Hepatocyte (in vitro differentiated cells): ENCODE data around the gene SFXN1. TPM values are rescaled to one million over a fixed set of nuclear protein-coding genes. Genes with fewer than 3 reads are reported as not detected.

Source experiments
- DNase-seq: peaks from one replicate; pipeline ENCODE4 v3.0.0-alpha.2; 2016; ENCODE audit warnings: low spot score
- H2AFZ ChIP-seq: fragments of 200-600 bp; sonication (generic); 2 replicates; pipeline ENCODE4 v1.6.0; 2016; ENCODE audit warnings: antibody characterized with exemption, mild to moderate bottlenecking
- H3K27ac ChIP-seq: fragments of 200-600 bp; sonication (generic); 2 replicates; pipeline ENCODE4 v1.5.1; 2016; ENCODE audit warnings: mild to moderate bottlenecking
- H3K27me3 ChIP-seq: fragments of 200-600 bp; sonication (generic); 2 replicates; pipeline ENCODE4 v1.6.1; 2016
- H3K36me3 ChIP-seq: fragments of 200-600 bp; sonication (generic); replicated peaks from 2 replicates; pipeline ENCODE4 v1.5.1; 2016; ENCODE audit warnings: low read depth; ENCODE audit not compliant: insufficient read depth
- H3K4me1 ChIP-seq: fragments of 200-600 bp; sonication (generic); 2 replicates; pipeline ENCODE4 v1.5.1; 2016; ENCODE audit warnings: mild to moderate bottlenecking, moderate library complexity; ENCODE audit not compliant: insufficient read depth
- H3K4me2 ChIP-seq: fragments of 200-600 bp; sonication (generic); 2 replicates; pipeline ENCODE4 v1.6.0; 2016
- H3K4me3 ChIP-seq: fragments of 200-600 bp; sonication (generic); 2 replicates; pipeline ENCODE4 v1.5.1; 2016; ENCODE audit warnings: mild to moderate bottlenecking
- H3K79me2 ChIP-seq: fragments of 200-600 bp; sonication (generic); 2 replicates; pipeline ENCODE4 v1.6.0; 2017; ENCODE audit warnings: mild to moderate bottlenecking
- H3K9me2 ChIP-seq: fragments of 200-600 bp; sonication (generic); replicated peaks from 2 replicates; pipeline ENCODE4 v1.6.0; 2017; ENCODE audit warnings: mild to moderate bottlenecking; ENCODE audit not compliant: insufficient read depth
- H3K9me3 ChIP-seq: fragments of 200-600 bp; sonication (generic); 2 replicates; pipeline ENCODE4 v1.5.1; 2016; ENCODE audit warnings: low read depth, mild to moderate bottlenecking
- H4K20me1 ChIP-seq: fragments of 200-600 bp; sonication (generic); 2 replicates; pipeline ENCODE4 v1.6.0; 2016; ENCODE audit warnings: mild to moderate bottlenecking; ENCODE audit not compliant: insufficient read depth, poor library complexity, severe bottlenecking
- CTCF ChIP-seq: fragments of 200-600 bp; sonication (generic); IDR thresholded peaks from 2 replicates; pipeline ENCODE4 v1.5.1; 2016; ENCODE audit warnings: antibody characterized with exemption, mild to moderate bottlenecking; ENCODE audit not compliant: poor library complexity
- EZH2 ChIP-seq: fragments of 200-600 bp; sonication (generic); IDR thresholded peaks from 2 replicates; pipeline ENCODE4 v1.6.1; 2016; ENCODE audit warnings: antibody characterized with exemption, mild to moderate bottlenecking, borderline replicate concordance
- EZH2phosphoT487 ChIP-seq: fragments of 200-600 bp; sonication (generic); IDR thresholded peaks from one replicate; pipeline ENCODE4 v1.6.1; 2018; ENCODE audit warnings: antibody characterized with exemption, mild to moderate bottlenecking, low read depth, moderate library complexity; ENCODE audit not compliant: unreplicated experiment, severe bottlenecking
- WGBS: methylation state at CpG from one replicate; pipeline ENCODE4 v1.1.6; 2016; ENCODE audit warnings: low lambda C conversion rate; ENCODE audit errors: missing lambda C conversion rate; 5-methylcytosine and 5-hydroxymethylcytosine counted together
- polyA plus RNA-seq: library from polyadenylated mRNA; unstranded; fragments of >200 nt; fragmentation: Nextera tagmentation; extraction: Ambion mirVana; gene quantifications from 2 replicates; pipeline ENCODE4 v1.2.1, GENCODE V29; 2016
- total RNA-seq: library from RNA; depleted of rRNA; stranded (reverse); fragments of >200 nt; gene quantifications from 2 replicates; pipeline ENCODE4 v1.2.3, GENCODE V29; 2014

SFXN1 gene
- total and polyA plus RNA-seq, 2 experiments from 2014 or later, result 57.0 to 110 TPM

- H3K9me3 ChIP-seq, result no peaks in the 10 kb centered on the region
- H3K4me2 ChIP-seq, result no peak overlapping the region
- no peak overlapping the region for H3K4me3 ChIP-seq
- H3K27ac ChIP-seq, result no peak overlapping the region
- no peaks in the 10 kb centered on the region for H3K4me1 ChIP-seq
- H3K9me2 ChIP-seq, result no peaks in the 10 kb centered on the region
- WGBS, result 97% methylated on average over 4 of the region's 4 CpGs
- no peak for DNase-seq
- no peaks in the 10 kb centered on the region for H3K79me2 ChIP-seq
- no peak for TF ChIP-seq CTCF
- no peak for TF ChIP-seq EZH2
- no peak for TF ChIP-seq EZH2phosphoT487
- H3K36me3 ChIP-seq, result peaks cover 10% of the 10 kb centered on the region
- H2AFZ ChIP-seq, result no peak overlapping the region
- H4K20me1 ChIP-seq, result no peaks in the 10 kb centered on the region
- no peaks in the 10 kb centered on the region for H3K27me3 ChIP-seq
Observed at GRCh38 chr5:175521313-175521833, 43.0 kb downstream of the SFXN1 start.

DNA sequence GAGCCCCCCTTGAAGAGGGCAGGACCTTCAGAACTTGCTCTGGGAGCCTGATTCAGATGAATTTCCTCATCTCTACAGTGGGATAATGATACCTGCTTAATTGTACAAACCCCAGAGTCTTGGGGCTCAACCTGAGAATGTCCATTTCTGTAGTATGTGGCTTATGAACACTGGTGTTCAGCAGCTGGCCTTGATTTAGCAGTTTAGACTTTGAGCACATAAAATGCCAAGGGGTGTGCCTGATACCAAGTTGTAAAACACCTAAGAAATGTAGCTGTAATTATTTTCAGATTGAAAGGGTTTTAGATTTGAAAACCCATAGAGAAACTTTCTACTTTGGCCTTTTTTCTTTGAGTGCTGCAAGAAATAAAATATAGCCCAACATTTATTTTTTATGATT lies 44.9 kb downstream of the SFXN1 start:
- no peaks in the 10 kb centered on the region for H3K9me2 ChIP-seq
- H3K4me1 ChIP-seq, result no peaks in the 10 kb centered on the region
- H3K4me3 ChIP-seq, result no peak overlapping the region
- no peak for DNase-seq
- no peak overlapping the region for H3K4me2 ChIP-seq
- H3K27ac ChIP-seq, result no peak overlapping the region
- H2AFZ ChIP-seq, result no peak overlapping the region
- peaks cover 10% of the 10 kb centered on the region for H3K36me3 ChIP-seq
- no peaks in the 10 kb centered on the region for H3K27me3 ChIP-seq
- H3K79me2 ChIP-seq, result no peaks in the 10 kb centered on the region
- no peaks in the 10 kb centered on the region for H4K20me1 ChIP-seq
- no peaks in the 10 kb centered on the region for H3K9me3 ChIP-seq
- no peak for TF ChIP-seq EZH2phosphoT487
- no peak for TF ChIP-seq EZH2
- TF ChIP-seq CTCF, result no peak

DNA sequence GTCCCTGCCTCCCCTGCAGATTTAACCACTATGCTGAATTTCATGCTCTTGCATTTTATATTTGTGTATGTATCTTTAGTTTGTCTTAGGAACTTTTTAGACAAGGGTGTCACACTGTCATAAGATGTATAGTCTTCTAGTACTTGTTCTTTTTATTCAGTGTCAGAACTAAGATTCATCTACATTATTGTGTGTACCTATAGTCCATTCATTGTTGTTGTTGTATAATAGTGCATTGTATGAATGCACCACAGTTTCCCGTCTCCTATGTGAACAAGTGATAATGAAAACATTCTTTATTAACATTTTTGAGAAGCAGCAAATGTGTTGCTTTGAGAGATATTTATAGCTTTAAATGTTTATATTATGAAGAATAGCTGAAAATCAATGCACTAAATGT lies 45.9 kb downstream of the SFXN1 start:
- H3K9me3 ChIP-seq, result no peaks in the 10 kb centered on the region
- no peak overlapping the region for H3K27ac ChIP-seq
- no peaks in the 10 kb centered on the region for H3K4me1 ChIP-seq
- H3K4me2 ChIP-seq, result no peak overlapping the region
- H2AFZ ChIP-seq, result no peak overlapping the region
- 100% methylated on average over 1 of the region's 1 CpG for WGBS
- H3K27me3 ChIP-seq, result no peaks in the 10 kb centered on the region
- H3K36me3 ChIP-seq, result peaks cover 2% of the 10 kb centered on the region
- TF ChIP-seq CTCF (no peak), EZH2 (no peak), EZH2phosphoT487 (no peak)
- no peak for DNase-seq
- no peak overlapping the region for H3K4me3 ChIP-seq
- H3K9me2 ChIP-seq, result no peaks in the 10 kb centered on the region
- no peaks in the 10 kb centered on the region for H4K20me1 ChIP-seq
- no peaks in the 10 kb centered on the region for H3K79me2 ChIP-seq

GRCh38 chr5:175526691-175527090 lies 48.3 kb downstream of the SFXN1 start:
- H3K9me3 ChIP-seq, result no peaks in the 10 kb centered on the region
- no peaks in the 10 kb centered on the region for H3K36me3 ChIP-seq
- WGBS, result 97% methylated on average over 6 of the region's 6 CpGs

More at GRCh38 chr5:175526691-175527090, 48.3 kb downstream of the SFXN1 start:
- no peaks in the 10 kb centered on the region for H4K20me1 ChIP-seq
- no peak overlapping the region for H3K4me2 ChIP-seq
- no peaks in the 10 kb centered on the region for H3K79me2 ChIP-seq
- no peaks in the 10 kb centered on the region for H3K4me1 ChIP-seq
- H3K27ac ChIP-seq, result no peak overlapping the region
- no peak overlapping the region for H3K4me3 ChIP-seq
- H2AFZ ChIP-seq, result no peak overlapping the region
- H3K9me2 ChIP-seq, result no peaks in the 10 kb centered on the region
- no peak for TF ChIP-seq CTCF
- no peak for TF ChIP-seq EZH2
- TF ChIP-seq EZH2phosphoT487, result no peak
- H3K27me3 ChIP-seq, result no peaks in the 10 kb centered on the region
- no peak for DNase-seq
